Peyer's patch (tissue), 4 donors: ENCODE data around the gene OCA2. TPM values are rescaled to one million over a fixed set of nuclear protein-coding genes. Genes with fewer than 3 reads are reported as not detected.
"Not testable (repeated sequence)": the region's sequence is repeated elsewhere in the genome, so short reads cannot be mapped to it uniquely, and the experiment has no call there.

Source experiments
- DNase-seq, 3 donors: peaks; one replicate each; pipeline ENCODE4 v3.0.0-alpha.2; 2017 to 2019
- H3K27ac ChIP-seq, 4 donors: fragments of 200-600 bp; sonication (generic); one replicate each; pipeline ENCODE4 v1.5.1; 2016 to 2019
- H3K27me3 ChIP-seq, 2 donors: fragments of 200-600 bp; sonication (generic); one replicate each; pipeline ENCODE4 v1.5.1; 2019
- H3K36me3 ChIP-seq, 3 donors: fragments of 200-600 bp; sonication (generic); one replicate each; pipeline ENCODE4 v1.5.1; 2016 to 2019
- H3K4me1 ChIP-seq, 4 donors: fragments of 200-600 bp; sonication (generic); one replicate each; pipeline ENCODE4 v1.5.1; 2016 to 2019
- H3K4me3 ChIP-seq, 4 donors: fragments of 200-600 bp; sonication (generic); 1 replicate in 3 of 4; 2 replicates in 1 of 4; pipeline ENCODE4 v1.5.1; 2016 to 2019; ENCODE audit warnings: mild to moderate bottlenecking in 1 of 4
- H3K9me3 ChIP-seq, 4 donors: fragments of 200-600 bp; sonication (generic); one replicate each; pipeline ENCODE4 v1.5.1; 2016 to 2019; ENCODE audit warnings: mild to moderate bottlenecking in 1 of 4
- POLR2A ChIP-seq, 2 donors: fragments of 450-650 bp; IDR thresholded peaks; one replicate each; pipeline ENCODE4 v1.5.1; 2017; ENCODE audit warnings: antibody characterized with exemption in 2 of 2, mild to moderate bottlenecking in 2 of 2, moderate library complexity in 2 of 2
- total RNA-seq, 4 donors: library from RNA; depleted of rRNA; stranded (reverse); fragments of >200 nt; gene quantifications; one replicate each; pipeline ENCODE4 v1.1.0, GENCODE V29; 2016
- TF ChIP-seq, protein P1 (sequence below), 6 experiments: fragments of 450-650 bp in 4 of 6; fragments of 200-600 bp in 2 of 6; sonication (generic) in 1 of 6; IDR thresholded peaks; one replicate each; pipeline ENCODE4 v1.5.1; 2017 to 2019; ENCODE audit warnings: antibody characterized with exemption in 6 of 6, mild to moderate bottlenecking in 3 of 6, moderate library complexity in 1 of 6

OCA2 gene
- total RNA-seq: 1 to 10 TPM in 2 of 4 donors, not detected in 2; 1.4 to 3.0 TPM

DNA sequence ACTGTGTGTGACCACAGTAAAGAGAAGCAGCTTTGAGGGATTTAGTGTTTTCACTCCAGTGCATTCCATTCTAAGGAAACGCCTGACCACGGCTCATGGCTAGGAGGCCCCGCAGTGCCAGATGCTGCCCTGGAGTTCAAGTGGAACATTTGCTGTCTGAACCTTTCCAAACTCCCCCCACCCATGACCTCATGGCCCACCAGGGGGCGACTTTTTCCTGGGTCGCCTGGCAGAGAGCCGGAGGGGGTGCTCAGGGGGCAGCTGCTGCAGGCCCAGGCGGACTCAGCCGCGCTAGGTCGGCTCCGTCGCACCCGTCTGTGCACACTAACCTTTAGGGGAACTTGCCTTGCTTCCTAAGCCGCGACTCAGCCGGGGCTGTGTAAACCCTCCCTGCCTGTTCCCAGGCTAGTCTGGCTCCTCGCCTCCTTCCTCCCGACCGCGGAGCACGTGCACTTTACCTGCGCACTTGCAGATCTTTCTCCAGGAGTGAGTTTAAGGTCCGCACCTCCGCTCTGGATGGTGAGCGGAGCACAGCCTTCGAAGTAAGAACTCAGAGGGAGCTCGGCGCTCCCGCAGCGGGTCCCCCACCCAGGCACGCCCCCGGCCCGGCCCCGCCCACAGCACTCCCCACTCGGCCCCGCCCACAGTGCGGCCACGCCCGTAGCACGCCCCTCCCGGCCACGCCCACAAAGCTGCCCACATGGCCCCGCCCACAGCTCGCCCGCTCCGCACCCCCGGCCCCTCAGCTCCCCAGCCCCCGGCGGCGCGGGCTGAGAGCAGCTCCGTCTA is at the start of gene OCA2:
Gene OCA2 (minus strand): TSS at position 550 of the 789 bp plus-strand sequence. CDS start 17,441 bp downstream, outside the sequence.
- TF ChIP-seq, protein P1, sequence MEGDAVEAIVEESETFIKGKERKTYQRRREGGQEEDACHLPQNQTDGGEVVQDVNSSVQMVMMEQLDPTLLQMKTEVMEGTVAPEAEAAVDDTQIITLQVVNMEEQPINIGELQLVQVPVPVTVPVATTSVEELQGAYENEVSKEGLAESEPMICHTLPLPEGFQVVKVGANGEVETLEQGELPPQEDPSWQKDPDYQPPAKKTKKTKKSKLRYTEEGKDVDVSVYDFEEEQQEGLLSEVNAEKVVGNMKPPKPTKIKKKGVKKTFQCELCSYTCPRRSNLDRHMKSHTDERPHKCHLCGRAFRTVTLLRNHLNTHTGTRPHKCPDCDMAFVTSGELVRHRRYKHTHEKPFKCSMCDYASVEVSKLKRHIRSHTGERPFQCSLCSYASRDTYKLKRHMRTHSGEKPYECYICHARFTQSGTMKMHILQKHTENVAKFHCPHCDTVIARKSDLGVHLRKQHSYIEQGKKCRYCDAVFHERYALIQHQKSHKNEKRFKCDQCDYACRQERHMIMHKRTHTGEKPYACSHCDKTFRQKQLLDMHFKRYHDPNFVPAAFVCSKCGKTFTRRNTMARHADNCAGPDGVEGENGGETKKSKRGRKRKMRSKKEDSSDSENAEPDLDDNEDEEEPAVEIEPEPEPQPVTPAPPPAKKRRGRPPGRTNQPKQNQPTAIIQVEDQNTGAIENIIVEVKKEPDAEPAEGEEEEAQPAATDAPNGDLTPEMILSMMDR (IDR thresholded peaks at IDR 0.05): peak in 1 of 6 experiments; percentile 13
- no peak for TF ChIP-seq POLR2A (IDR thresholded peaks at IDR 0.05)
- H3K27me3 ChIP-seq: peaks cover 0 to 30% of the 10 kb centered on the region in 2 donors
- peak; percentile 25 to 70 (median 61) for DNase-seq
- H3K4me3 ChIP-seq: peak within 1 kb of the TSS in 3 of 4 donors; percentile 22 to 35 (median 34)
- peaks cover 0 to 44% (median 20%) of the 10 kb centered on the region in 4 donors for H3K4me1 ChIP-seq
- H3K9me3 ChIP-seq: peaks cover 0 to 4% (median 0%) of the 10 kb centered on the region in 4 donors
- H3K27ac ChIP-seq: no peak within 1 kb of the TSS
- H3K36me3 ChIP-seq: no peaks in the 10 kb centered on the region

DNA sequence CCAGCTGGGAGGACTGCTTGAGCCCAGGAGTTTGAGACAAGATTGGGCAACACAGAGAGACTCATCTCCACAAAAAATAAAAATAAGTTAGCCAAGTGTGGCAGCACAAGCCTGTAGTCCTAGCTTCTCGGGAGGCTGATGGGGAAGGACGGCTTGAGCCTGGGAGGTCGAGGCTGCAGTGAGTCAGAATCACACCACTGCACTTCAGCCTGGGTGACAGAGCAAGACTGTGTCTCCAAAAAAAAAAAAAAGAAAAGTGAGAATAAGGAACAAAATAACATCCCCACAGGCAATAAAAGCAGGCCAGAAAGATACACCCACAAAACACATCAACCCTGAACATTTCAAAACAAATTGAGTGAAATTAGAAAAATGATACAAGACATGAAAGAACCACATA is 48.7 kb upstream of the OCA2 start:
- Histone ChIP-seq H3K27ac (no peak overlapping the region), H3K36me3 (peaks cover 0 to 44% (median 0%) of the 10 kb centered on the region in 3 donors), H3K9me3 (no peaks in the 10 kb centered on the region), H3K4me3 (no peak overlapping the region), H3K4me1 (no peaks in the 10 kb centered on the region), H3K27me3 (no peaks in the 10 kb centered on the region)
- no peak for DNase-seq
- TF ChIP-seq POLR2A (IDR thresholded peaks at IDR 0.05): no peak
- TF ChIP-seq, protein P1 (IDR thresholded peaks at IDR 0.05): no peak

- not testable (repeated sequence) for H3K4me1 ChIP-seq, H3K4me3 ChIP-seq
- peaks cover 0 to 57% (median 0%) of the 10 kb centered on the region in 3 donors for H3K36me3 ChIP-seq
Measured at GRCh38 chr15:28145419-28145818, 46.3 kb upstream of the OCA2 start.

DNA sequence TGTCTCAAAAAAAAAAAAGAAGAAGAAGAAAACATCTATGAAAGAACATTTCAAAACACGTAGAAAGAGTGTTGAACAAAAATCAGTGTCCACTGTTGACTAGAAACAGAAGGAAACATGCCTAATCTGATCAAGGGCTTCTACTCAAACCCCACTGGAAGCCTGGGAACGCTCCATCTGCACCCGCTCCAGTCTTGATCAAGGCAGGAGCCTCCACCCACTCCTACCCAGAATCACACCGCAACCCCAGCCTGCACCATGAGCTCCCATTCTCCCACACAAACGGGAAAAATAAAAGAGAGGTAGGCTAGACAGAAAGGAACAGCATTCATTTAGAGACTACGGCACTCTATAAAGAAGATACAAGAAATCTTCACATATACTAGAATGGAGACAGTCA is 40.9 kb upstream of the OCA2 start:
- Histone ChIP-seq H3K27ac (no peak overlapping the region), H3K36me3 (peaks cover 0 to 57% (median 0%) of the 10 kb centered on the region in 3 donors), H3K4me1 (no peaks in the 10 kb centered on the region), H3K27me3 (no peaks in the 10 kb centered on the region), H3K4me3 (no peak overlapping the region), H3K9me3 (no peaks in the 10 kb centered on the region)
- no peak for DNase-seq
- TF ChIP-seq, protein P1 (IDR thresholded peaks at IDR 0.05): no peak
- no peak for TF ChIP-seq POLR2A (IDR thresholded peaks at IDR 0.05)

More at GRCh38 chr15:28145419-28145818, 46.3 kb upstream of the OCA2 start:
- not testable (repeated sequence) for DNase-seq, H3K27ac ChIP-seq, H3K9me3 ChIP-seq, H3K27me3 ChIP-seq

- not testable (repeated sequence) for H3K27ac ChIP-seq, H3K27me3 ChIP-seq, DNase-seq, H3K4me3 ChIP-seq, H3K9me3 ChIP-seq, H3K4me1 ChIP-seq
- peaks cover 0 to 50% (median 0%) of the 10 kb centered on the region in 3 donors for H3K36me3 ChIP-seq
Measured at GRCh38 chr15:28137408-28138039, 38.4 kb upstream of the OCA2 start.

DNA sequence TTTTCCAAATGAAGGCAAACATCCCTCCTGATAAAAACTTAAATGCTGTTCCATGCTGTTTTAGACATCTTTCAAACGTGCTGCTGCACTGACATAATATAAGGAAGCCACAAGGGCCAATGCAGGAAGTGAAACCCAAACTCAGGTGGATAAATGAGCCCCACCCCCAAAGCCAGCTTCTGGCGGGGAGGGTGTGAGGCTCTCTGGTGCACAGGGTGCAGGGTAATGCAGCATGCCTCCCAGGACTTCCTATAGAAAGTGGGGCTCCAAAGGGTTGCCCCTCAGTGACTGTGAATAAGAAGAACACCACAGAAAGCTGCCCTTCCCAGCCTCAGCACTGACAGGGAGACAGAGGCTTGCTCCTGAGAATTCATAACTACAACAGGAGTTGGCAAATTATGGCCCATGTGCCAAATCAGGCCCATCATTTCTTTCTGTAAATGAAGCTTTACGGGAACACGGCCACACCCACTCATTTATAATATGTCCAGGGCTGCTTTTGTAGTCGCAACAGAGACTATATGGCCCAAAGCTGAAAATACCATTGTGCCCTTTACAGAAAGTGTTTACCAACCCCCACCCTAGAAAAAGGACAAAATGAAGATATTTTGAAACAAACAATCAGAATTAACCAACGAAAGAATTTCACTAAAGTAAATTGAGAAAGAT is 37.3 kb upstream of the OCA2 start:
- H3K4me1 ChIP-seq, H3K9me3 ChIP-seq, H3K4me3 ChIP-seq, H3K27me3 ChIP-seq: not testable (repeated sequence)
- DNase-seq: peak in 1 of 3 donors; percentile 39
- Histone ChIP-seq H3K27ac (peak overlapping the region in 1 of 4 donors; percentile 38), H3K36me3 (peaks cover 0 to 52% (median 0%) of the 10 kb centered on the region in 3 donors)

DNA sequence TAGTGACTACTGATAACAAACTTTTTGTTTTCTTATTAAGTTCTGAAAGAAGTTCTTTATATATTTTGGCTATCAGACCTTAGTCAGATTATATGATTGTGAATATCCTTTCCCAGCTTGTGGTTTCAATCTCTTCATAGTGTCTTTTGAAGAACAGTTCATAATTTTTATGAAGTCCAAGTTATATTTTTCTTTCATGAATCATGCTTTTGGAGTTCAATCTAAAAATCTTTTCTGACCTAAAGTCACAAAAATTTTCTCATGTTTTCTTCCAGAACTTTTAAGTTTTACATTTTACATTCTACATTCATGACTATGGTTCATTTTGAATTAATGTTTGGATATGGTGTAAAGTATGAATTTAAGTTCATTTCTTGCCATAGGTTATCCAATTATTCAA is 34.2 kb upstream of the OCA2 start:
- no peak for DNase-seq
- no peaks in the 10 kb centered on the region for H3K27me3 ChIP-seq
- no peaks in the 10 kb centered on the region for H3K9me3 ChIP-seq
- TF ChIP-seq, protein P1 (IDR thresholded peaks at IDR 0.05): no peak
- no peak for TF ChIP-seq POLR2A (IDR thresholded peaks at IDR 0.05)
- no peaks in the 10 kb centered on the region for H3K4me1 ChIP-seq
- peaks cover 0 to 57% (median 0%) of the 10 kb centered on the region in 3 donors for H3K36me3 ChIP-seq
- no peak overlapping the region for H3K4me3 ChIP-seq
- no peak overlapping the region for H3K27ac ChIP-seq
